Hematopoietic multipotent progenitor cell treated with erythropoietin and hydrocortisone succinate and interleukin-3 and kit ligand, for 17 days (in vitro differentiated cells): Measurements from ENCODE around the gene BMP7.

Experiments used
- DNase-seq: peaks from one replicate; pipeline ENCODE4 v3.0.0-alpha.2; 2015; ENCODE audit warnings: low spot score

The BMP7 gene

GRCh38 chr20:57229490-57229889, 37.0 kb downstream of the BMP7 start:
- DNase-seq, result no peak

- no peak for DNase-seq
These were observed 40.6 kb downstream of the BMP7 start for GRCh38 chr20:57225830-57226229.

- DNase-seq, result no peak
These were observed 41.2 kb downstream of the BMP7 start for GRCh38 chr20:57225197-57225733.

GRCh38 chr20:57224641-57225138, 41.8 kb downstream of the BMP7 start:
- no peak for DNase-seq

- no peak for DNase-seq
These were observed 42.6 kb downstream of the BMP7 start for GRCh38 chr20:57223648-57224489.

- no peak for DNase-seq
These were observed 43.9 kb downstream of the BMP7 start for GRCh38 chr20:57222631-57222950.

- no peak for DNase-seq
These were observed 44.4 kb downstream of the BMP7 start for GRCh38 chr20:57221916-57222630.

GRCh38 chr20:57220337-57221145, 45.9 kb downstream of the BMP7 start:
- DNase-seq, result no peak

- DNase-seq, result no peak
These were observed 47.3 kb downstream of the BMP7 start for GRCh38 chr20:57219071-57219677.

GRCh38 chr20:57218489-57218888, 48.0 kb downstream of the BMP7 start:
- DNase-seq, result no peak

GRCh38 chr20:57217802-57218201, 48.6 kb downstream of the BMP7 start:
- no peak for DNase-seq

- no peak for DNase-seq
These were observed 49.8 kb downstream of the BMP7 start for GRCh38 chr20:57216669-57217068.

GRCh38 chr20:57215826-57216471, 50.5 kb downstream of the BMP7 start:
- DNase-seq, result no peak

GRCh38 chr20:57215426-57215825, 51.0 kb downstream of the BMP7 start:
- no peak for DNase-seq

GRCh38 chr20:57214948-57215347, 51.5 kb downstream of the BMP7 start:
- no peak for DNase-seq

GRCh38 chr20:57214427-57214826, 52.0 kb downstream of the BMP7 start:
- no peak for DNase-seq

GRCh38 chr20:57213924-57214323, 52.5 kb downstream of the BMP7 start:
- no peak for DNase-seq

GRCh38 chr20:57213291-57213690, 53.1 kb downstream of the BMP7 start:
- DNase-seq, result no peak

- no peak for DNase-seq
These were observed 53.7 kb downstream of the BMP7 start for GRCh38 chr20:57212534-57213276.

GRCh38 chr20:57211908-57212533, 54.4 kb downstream of the BMP7 start:
- no peak for DNase-seq
